Stimulated activated naive CD8-positive, alpha-beta T cell treated with anti-CD3 and anti-CD28 coated beads, Interleukin-15, Interleukin-2, amounts not matched to agents 100 U/mL and 50 U/mL, for 24 hours (primary cell): ENCODE results near the gene C9orf78.

Source experiments
- ATAC-seq: fragments of 150-1000 bp; cut with Tn5 transposase; one replicate; pipeline ENCODE4 v1.10.0; 2021
- DNase-seq: peaks from one replicate; pipeline ENCODE4 v3.0.0; 2021

The C9orf78 gene

DNA sequence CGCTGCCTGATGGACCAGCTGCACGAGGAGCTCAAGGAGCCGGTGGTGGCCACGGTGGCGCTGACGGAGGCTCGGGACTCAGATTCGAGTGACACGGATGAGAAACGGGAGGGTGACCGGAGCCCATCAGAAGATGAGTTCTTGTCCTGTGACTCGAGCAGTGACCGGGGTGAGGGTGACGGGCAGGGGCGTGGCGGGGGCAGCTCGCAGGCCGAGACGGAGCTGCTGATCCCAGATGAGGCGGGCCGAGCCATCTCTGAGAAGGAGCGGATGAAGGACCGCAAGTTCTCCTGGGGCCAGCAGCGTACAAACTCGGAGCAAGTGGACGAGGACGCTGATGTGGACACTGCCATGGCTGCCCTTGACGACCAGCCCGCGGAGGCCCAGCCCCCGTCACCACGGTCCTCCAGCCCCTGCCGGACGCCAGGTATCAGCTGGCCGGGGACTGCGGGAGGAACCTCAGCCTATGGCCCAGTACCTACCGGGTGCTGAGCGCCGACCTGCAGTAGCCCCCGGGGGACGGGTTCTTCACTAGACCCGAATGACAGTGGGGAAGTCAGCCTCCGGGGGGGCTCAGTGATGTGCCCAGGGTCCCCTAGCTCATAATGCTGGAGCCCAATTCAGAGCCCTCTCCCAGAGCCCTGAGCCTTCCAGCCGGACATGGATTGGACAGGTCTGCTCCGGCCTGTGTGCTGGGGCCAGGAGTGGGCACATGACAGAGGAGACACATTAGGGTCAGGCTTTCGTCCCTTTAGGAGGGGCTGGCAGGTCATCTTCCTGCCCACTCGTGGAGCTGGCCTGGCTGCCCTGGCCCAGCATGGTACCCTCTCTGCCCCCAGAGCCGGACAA lies 33.2 kb upstream of the C9orf78 start:
- ATAC-seq, result no peak
- DNase-seq, result no peak

DNA sequence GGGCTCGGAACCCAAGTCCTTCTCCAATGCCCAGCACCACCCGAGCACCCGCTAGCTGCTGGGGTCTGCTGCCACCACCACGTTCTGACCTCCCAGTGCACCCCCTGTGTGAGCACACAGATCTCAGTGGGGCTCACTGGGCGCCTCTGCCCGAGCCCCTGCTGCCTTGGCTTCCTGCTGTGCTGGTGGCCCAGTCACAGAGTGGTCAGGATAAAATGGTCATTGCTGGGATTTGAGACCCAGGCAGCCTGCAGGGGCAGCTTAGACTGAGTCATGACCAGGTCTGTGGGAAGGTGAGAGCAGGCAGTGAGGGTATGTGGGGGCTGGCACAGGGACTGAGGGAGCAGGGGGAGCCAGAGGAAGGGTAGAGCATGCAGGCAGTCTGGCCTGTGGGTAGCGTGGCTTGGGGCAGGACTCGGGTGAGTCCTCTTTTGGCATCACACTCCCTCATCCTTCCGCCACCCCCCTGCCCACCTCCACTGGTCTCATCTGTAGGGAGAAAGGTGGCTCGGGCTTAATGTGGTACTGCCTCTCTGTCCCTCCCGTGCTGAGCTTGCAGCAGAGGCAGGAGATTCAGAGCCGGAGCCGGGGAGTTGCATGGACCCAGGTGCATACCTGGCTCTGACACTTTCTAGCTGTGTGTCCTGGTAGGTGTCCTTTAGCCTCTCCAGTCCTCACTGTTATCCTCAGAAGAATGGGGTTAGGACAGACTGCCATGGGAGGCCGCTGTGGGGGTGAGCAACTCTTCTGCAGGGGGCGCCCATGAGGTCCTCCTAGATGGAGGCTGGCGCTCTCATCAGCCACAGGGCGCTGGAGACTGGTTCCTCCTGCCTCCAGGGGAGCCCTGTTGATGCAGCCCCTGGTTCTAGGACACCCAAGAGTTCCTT lies 32.3 kb upstream of the C9orf78 start:
- ATAC-seq (peak; percentile 2), DNase-seq (peak; percentile 67)

DNA sequence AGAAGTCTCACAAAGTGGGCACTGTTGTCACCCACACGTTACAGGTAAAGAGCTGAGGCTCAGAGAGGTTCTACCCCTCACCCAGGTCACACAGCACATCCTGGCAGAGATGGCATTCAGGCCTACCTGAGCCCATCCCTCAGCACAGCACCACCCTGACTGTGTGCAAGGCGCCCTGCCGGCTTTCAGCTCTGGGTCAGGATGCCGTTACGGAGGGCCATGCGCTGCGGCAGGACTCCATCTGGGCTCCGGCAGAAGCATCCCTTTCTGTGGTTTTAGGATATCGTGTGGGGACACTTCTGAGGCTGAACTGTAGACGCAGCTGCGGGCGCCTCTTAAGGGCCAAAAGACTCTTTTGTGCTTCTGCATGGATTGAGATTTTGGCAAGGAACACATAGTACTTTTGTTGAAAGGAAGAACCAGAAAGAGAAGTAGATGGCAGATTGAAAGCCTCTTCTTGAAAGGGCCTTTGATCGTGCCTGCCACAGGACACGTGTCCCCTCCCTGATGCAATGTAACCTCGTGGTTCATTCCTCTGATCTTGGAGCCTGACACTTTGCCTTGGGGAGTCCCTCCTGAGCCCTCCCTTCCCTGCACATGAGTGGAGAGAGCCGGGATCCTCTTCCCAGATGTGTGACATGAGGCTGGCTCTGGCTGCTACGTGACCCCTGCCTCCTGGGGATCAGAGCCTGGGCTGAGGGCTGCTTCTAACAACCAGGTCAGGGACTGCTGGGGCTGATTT lies 31.5 kb upstream of the C9orf78 start:
- DNase-seq (peak; percentile 39), ATAC-seq (no peak)

DNA sequence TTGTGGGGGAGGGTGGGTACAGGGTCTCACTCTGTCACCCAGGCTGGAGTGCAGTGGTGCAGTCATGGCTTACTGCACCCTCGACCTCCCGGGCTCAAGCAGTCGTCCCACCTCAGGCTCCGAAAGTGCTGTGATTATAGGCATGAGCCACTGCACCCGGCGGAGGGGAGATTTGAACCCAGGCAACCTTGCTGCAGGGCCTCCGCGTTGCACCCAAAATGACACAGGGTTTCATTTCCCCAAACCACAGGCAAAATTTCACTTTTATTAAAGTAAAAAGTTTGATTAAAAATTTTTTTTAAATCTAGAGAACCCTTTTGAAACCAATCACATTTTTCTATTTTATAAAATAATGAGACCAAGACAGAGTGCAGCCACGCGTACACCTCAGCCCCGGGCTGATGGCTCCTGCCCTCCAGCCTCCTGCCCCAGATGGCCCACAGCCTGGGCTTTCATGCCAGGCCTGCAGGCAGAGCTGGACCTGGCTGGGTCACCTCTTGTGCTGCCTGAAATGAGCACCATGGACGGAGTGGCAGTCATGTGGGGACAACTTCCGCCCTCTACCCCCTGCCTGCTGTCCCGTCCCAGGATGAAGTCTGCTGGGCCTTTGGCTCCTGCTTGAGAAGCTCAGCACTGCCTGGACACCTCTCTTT lies 30.7 kb upstream of the C9orf78 start:
- ATAC-seq (no peak), DNase-seq (no peak)

DNA sequence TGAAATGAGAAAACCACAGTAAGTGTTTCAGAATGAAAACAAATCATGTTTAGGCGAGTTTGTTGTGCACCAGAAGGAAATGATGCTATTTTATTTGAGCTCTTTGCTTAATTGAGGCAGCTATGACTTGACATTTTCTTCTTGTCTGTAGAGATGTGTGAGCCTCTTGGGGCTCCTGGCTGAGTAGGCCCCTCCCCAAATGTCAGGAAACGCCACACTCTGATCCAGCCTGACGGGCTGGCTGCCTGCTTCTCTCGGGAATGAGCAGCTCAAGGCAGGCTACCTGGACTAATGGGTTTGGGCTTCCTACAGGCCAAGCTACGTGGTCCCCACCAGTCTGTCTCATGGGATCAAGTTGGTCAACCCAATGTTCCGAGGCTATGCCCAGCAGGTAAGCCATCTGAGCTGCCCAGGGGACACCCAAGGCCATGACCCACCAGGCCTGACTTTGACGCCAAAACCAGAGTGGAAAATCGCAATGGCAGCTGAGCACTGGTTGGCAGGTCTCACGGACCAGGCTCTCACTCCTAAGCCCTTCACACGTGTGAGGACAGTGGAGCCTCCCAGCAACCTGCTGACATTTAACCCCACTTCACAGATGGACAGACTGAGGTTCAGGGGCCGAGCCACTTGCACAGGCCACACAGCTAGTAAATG lies 30.0 kb upstream of the C9orf78 start:
- DNase-seq, result no peak
- no peak for ATAC-seq

DNA sequence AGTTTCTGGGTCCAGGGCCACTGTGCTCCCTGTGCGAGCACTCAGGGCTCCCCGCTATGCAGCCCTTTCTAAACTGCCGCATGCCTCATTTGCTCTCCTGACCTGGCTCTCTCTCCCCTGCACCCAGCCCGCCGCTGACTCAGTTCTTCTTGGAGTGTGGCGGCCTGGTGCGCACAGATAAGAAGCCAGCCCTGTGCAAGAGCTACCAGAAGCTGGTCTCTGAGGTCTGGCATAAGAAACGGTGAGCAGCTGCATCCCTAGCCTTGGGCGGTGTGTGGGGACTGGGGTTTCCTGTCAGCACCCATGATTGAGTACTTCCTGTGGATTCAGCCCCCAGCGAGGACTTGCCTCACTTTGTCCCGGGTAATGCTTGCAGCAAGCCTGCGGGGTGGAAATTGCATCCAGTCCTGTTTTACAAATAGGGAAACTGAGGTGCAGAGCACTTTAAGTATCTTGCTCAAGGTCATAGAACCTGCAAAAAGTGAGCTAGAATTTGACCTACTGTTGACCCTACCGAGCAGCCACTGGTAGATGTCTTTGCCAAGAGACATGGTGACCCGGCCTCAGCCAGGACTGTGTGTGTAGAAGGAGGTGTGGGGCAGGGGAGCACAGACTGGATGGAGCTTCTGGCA lies 28.1 kb upstream of the C9orf78 start:
- DNase-seq, result peak; percentile 79
- ATAC-seq, result peak; percentile 83

DNA sequence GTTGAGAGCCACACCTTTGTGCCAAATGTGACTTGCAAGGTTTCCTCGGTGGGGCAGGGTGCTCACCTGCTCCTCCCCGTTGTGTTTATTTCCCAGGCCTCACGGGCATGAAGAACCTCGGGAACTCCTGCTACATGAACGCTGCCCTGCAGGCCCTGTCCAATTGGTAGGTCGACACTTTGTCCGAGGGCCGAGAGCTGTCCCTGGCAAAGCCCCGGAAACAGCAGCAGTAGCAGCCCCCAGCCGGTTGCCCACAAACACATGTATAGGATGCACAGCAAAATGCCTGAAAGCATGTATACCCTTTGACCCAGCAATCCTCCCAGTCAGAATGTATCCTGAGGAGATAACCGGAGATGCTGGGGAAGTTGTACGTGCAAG lies 26.4 kb upstream of the C9orf78 start:
- ATAC-seq, result no peak
- DNase-seq, result no peak

DNA sequence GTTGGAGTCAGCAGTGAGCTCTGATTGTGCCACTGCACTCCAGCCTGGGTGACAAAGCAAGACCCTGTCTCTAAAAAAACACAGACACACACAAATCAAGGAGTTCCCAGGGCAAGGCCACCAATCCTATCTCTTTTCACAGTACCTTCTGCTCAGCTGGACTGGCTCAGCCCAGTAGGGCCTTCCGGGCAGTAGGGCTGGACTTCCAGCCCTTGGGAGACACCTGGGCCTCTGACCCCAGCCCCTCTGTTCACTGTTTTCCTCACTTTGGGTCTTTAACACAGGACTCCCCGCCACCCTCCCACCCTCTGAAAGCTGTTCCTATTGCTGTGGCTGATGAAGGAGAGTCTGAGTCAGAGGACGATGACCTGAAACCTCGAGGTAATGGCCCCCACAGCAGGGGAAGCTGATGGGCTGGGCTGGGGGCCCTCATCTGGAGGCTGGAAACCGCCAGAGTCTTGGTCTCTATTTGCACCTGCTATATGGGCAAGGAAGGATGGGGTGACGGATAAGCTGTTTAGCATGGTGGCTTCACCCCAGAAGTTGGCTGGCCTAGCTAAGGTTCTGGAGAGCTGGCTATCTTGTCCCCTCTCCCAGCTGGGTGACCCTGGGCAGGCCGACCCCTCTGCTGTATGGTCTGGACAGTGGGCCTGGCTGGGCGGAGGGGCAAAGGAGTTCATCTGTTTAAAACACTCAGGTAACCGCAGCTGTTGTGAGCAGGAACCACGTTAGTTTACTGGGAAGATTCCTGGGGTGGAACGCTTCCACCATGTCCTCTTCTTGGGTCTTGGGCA lies 25.8 kb upstream of the C9orf78 start:
- ATAC-seq (peak; percentile 75), DNase-seq (peak; percentile 64)

DNA sequence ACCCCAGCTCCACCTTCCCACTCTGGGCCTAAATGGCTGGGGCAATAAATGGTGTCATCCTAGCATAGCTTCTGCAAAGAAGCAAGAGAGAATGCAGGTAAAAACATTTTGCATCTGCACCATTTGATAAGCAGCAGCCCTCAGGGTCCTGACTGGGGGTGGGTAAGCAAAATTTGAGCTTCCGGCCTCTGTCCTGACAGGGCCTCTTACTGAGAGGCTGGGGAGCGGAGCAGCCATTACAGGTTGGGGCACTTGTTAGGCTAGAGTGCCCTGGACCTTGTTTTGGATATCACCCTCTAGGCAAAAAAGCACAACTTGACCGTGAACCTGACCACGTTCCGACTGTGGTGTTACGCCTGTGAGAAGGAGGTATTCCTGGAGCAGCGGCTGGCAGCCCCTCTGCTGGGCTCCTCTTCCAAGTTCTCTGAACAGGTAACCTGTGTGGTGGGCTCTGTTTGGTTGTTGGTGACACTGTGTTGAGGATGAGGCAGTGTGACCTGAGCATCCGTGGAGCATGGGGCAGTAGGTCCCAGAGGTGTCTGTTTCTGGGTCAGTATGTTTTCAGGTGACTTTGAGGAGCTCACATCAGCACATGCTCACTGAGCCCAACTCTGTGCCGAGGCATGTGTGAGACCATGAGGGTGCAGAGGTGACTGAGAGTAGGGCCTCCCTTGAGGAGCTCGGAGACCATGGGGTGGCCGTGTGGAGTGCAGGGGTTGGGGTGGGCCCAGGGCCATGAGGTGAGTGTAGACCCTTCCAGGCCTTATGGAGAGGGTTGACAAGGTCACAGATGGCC lies 23.3 kb upstream of the C9orf78 start:
- ATAC-seq (no peak), DNase-seq (no peak)

DNA sequence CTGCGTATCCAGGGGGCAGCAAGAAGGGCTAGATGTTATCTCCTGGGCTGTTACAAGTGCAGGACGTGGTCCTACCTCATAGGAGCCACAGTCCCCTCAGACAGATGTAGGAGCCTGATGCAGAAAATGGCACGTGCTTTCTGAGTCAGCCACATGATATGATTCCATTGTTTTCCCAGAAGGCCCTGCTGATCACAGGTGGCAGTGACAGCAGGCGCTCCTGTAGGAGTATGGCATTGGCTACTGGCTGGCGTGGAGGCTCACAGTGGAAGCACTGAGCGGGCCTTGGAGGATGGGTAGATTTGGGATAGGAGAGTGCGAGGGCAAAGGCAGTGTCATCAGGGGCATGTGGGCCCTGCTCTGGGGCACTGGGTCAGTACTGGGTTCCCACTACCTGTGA lies 22.1 kb upstream of the C9orf78 start:
- DNase-seq, result no peak
- ATAC-seq, result no peak

DNA sequence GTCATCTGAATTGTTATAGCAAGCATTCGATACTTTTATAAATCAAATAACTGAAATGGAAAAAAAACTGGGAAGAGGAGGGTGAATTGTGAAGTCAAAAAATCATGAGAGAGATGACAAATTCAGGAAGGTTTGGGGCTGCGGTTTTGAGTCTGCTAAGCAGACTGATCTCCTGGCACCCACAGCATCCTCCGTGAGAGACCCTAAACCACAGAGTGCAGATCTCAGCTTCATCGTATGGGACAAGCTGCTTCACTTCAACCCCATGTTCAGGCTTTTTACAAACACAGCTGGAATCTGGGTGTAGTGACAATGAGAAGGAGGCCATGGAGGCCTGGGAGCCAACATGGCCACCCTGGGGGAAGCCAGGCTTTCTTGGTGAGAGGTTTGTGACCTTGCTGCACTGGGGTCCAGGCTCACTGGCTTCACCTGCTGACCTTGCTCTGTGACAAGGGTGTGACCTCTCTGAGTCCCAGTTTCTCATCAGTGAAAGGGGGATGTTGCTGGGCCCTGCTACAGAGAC lies 19.6 kb upstream of the C9orf78 start:
- ATAC-seq (peak; percentile 76), DNase-seq (peak; percentile 37)

DNA sequence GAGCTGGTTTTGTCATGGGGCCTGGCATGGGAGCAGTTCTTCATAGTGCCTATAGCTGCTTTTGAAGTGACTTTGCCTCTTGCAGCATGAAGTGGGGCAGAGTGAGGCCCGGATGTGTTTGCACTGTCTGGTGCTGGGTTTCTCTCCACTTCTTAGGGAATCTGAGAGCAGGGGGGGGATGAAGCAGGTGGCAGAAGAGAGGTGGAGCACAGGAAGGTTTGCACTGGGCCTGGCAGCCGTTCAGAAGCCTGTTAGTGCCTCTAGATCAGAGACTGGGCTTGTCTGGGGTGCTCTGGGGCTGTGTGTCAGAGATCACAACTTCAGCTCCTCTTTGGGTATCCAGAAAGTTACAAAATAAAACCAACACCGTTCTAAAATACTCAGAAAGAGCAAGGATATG lies 18.5 kb upstream of the C9orf78 start:
- ATAC-seq (no peak), DNase-seq (no peak)

DNA sequence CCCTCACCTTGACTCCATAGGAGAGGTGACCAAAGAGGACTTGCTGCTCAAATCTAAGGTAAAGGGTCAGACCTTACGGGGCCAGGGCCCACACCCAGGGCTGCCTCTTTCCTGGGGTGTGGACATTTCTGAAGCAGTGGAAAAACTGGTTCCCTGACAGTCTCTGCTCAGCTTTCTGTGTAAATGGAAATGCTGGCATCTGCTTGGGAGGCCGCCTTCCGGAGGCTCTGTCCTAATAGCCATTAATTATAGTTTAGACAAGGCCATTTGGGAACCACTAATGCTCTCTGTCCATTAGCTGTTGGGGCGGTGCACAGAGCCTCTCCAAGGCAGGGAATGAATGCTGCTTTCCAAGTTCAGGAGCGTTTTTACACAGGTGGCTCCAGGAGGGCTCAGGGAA lies 17.5 kb upstream of the C9orf78 start:
- ATAC-seq (no peak), DNase-seq (no peak)

DNA sequence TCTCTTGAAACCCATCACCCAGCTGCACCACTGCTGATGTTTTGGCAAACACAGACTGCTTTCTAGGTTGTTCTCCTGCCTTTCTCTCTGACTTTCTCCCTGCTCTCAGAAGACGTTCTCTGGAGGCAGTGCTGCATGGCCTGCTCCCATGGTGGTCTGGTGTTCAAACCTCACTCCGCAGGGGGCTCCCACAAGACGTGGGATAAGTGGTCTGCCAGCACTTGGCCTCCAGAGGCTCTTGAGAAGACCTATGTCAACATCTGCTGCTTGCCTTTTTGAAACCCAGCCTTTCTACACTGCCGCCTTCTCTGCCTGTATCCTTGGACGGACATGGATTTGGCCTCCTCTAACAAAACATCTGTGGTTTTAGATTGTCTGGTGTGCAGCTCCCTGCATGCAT lies 16.7 kb upstream of the C9orf78 start:
- ATAC-seq, result no peak

DNA sequence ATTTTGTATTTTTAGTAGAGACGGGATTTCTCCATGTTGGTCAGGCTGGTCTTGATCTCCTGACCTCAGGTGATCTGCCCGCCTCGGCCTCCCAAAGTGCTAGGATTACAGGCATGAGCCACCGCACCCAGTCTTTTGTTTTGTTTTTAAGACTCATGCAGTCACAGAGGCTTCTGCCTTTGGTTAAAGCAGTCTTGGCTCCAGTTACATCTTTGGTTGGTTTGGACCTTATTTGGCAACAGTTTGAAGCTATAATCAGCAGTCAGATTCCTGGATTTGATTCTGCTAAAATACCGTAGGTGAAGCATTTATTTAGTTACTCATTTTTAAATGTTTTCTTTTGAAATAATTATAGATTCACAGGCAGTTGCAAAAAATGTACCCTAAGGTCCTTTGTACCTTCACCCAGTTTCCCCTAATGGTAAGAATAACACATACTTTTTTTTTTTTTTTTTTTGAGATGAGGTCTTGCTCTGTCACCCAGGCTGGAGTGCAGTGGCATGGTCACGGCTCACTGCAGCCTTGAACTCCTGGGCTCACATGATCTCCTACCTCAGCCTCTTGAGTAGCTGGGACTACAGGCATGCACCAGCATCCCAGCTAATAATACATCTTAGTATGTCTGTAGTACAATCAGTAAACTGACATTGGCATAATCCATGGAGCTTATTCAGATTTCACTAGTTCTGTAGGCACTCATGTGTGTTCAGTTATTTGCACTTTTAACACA lies 15.9 kb upstream of the C9orf78 start:
- ATAC-seq (no peak), DNase-seq (no peak)

More for the DNA sequence above, 16.7 kb upstream of the C9orf78 start:
- no peak for DNase-seq

DNA sequence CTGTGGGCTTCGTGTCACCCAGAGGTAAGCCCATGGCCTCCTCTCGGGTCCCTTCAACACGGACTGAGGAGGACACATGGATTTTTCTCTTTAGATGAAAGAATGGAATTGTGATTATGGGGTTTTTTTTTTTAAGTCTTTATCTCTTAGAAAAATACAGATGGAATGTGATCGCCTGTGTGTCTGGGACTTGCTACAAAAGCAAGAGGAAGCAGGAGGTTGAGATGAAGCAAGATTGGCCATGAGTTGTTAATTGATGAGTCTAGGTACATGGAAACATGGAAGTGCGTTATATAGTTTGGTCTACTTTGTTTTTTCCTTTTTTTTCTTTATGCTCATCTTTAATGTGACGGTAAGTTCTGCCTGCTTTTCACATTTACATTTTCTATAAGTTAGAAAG lies 14.8 kb upstream of the C9orf78 start:
- ATAC-seq (no peak), DNase-seq (no peak)

DNA sequence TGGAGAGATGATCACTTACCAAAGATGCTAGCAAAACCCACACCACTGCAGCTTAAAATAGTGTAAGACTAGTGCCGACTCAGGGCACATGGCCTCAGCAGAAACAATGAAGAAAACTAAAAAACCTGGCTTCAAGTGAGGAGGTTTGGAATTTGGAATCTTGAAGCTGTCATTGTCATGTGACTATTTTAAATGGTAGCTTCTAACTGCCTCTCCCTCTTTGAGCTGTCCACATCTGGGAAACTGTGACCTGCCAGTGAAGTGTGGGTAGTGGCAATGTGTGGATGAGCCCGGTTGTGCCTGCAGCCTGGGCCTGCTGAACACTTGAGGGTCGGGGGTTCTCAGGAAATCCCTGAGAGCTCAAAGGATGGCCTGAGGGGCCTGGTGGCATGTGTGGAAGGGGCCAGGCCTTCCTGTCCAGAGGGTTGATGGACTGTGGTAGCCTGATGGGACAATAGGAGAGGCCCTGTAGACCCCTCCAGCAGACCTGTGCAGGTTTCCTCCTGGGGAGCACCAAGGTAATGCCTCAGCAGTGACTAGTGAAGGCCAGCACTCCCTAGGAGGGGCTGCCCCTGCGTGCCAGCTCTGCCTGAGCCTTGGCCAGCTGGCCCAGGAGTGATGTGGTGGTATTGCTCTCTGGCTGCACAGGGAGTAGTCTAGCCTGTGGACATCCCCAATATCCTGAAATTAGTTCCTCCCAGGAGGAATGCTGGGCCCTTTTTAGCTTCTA lies 13.8 kb upstream of the C9orf78 start:
- ATAC-seq, result no peak
- DNase-seq, result no peak

DNA sequence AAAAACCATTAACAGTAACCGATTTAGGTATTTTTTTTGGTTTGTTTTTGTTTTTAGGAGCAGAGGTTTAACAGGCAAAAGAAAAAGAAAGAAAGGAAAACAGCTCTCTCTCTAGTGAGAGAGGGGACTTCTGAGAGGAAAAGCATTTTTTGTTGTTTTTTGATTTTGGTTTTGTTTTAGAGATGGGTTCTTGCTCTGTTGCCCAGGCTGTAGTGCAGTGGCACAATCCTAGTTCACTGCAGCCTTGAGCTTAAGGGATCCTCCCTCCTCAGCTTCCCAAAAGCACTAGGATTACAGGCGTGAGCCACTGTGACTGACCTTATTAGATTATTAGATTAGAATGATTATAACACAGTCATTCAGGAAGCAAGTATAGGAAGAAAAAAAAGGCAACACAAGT lies 10.3 kb upstream of the C9orf78 start:
- ATAC-seq (no peak), DNase-seq (no peak)
